ENCODE data around the gene RIMBP2.

Gene RIMBP2

DNA sequence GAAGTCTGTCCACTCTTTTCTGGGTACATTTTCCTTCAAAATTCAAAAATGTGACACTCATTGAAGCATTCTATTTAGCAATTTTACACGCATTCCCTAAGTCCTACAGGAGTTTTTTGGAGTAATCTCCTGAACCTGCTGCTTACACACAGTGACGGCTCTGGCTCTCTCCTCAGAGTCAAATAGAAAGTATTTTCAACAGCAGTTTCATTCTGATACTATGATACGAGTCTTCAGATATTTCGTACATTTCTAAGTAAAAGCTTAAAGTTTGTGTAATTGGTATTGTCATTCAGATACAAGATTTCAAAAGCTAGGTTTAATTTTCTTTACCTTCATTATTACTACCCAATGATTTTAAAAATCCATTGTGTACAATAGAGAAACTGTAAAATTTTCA is 342.0 kb downstream of the RIMBP2 start:
- no peak for DNase-seq (ENCODE audit: low read depth, low spot score)

DNA sequence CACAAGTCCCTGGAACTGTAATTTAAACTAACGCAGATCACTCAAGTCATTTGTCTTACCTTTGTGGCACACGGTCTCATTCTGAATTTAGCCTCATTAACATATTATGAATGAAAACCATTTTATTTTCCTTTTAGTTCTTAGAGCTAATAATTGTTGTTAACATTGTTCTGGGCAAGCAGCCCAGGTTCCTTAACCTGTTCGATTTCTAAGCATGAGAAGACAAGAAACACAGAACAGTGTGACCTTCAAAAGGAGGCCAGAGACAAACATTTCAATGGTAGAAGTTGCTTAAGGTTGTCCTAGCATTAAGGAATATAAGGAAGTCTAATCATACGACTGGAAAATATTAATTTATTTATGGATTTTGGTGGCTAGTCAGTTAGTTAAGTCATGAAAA is 343.2 kb downstream of the RIMBP2 start:
- no peak for DNase-seq (ENCODE audit: low read depth, low spot score)

DNA sequence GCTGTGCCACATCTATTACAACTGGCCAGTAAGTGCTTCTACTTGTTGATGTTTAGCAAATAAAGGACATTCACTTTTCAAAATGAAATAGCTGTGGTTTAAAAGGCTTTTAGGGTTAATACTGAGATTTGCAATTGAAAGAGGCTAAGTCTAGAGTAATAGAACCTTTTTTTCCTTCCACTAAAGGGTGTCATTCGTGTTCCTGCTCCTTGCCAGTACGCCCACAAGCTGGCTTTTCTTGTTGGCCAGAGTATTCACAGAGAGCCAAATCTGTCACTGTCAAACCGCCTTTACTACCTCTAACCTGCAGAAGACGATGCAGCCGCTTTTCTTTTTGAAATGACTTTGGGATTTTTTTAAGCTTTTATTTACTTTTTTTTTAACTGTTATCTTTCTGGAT is 344.8 kb downstream of the RIMBP2 start:
- no peak for DNase-seq (ENCODE audit: low read depth, low spot score)

DNA sequence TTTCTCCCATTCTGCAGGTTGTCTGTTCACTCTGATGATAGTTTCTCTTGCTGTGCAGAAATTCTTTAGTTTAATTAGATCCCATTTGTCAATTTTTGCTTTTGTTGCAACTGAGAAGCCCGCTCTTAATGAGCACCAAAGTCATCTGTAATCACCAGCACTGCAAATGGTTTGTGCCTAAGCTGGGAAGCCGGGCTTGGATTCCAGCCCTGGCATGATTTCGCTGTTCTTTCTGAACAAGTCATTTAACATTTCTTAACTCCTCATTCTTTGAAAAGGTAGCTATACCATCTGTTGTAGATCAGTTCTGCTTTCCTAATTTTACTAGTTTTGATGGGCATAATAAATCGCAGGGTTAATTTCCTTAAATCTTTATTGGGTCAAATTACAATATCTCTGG is 346.3 kb downstream of the RIMBP2 start:
- no peak for DNase-seq (ENCODE audit: low read depth, low spot score)

DNA sequence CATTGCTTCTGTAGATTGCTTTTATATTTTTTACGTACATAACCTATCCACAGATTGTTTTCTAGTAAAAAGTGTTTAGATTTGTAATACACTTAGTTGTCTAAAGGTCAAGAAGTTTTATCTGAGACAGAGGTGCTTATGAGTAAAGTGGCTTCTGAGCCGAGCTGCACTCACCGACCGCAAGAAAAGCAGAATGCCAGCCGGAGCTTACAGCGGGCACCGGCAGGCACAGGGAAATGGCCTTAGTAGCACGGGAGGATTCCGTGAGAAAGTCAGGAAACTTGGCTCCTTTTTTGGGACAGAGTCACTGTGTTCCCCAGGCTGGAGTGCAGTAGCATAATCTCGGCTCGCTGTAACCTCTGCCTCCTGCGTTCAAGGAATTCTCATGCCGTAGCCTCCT is 348.6 kb downstream of the RIMBP2 start:
- no peak for DNase-seq (ENCODE audit: low read depth, low spot score)

DNA sequence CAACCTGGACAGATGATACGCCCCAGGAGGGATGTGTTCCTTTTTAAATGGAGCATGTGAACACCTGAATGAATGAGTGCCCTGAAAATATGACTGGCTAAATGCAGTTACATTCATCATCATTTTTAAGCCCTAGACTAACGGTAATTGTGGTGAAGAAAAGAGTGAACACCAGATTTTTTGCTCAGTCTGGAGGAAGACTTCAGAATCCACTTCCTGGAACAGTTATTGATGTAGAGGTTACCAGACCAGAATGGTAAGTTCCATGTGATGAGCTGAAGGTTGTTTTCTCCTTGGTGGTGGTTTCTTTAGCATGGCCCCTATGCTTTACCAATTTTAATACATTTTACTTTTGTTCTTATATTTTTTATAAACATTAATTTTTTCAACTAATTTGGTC is 349.1 kb downstream of the RIMBP2 start:
- no peak for DNase-seq (ENCODE audit: low read depth, low spot score)

DNA sequence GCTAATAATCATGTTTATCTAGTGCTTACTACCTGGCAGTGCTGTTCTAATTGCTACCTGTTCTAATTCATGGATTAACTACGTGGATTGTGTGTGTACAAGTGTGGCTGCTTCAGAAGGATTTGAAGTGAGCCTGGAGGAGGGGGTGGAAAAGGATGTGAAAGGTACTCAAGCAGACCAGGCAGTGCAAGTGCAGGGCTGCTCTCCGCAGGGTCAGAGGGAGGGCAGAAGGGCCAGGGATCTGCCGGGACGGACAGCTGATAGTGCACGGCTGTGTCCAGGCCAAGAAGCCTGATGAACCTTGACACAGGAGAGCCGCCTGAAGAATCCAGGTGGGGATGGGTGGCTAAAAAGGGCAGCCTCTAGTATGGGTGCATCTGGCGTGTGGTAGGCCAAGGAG is 349.9 kb downstream of the RIMBP2 start:
- DNase-seq (ENCODE audit: low read depth, low spot score) = no peak

DNA sequence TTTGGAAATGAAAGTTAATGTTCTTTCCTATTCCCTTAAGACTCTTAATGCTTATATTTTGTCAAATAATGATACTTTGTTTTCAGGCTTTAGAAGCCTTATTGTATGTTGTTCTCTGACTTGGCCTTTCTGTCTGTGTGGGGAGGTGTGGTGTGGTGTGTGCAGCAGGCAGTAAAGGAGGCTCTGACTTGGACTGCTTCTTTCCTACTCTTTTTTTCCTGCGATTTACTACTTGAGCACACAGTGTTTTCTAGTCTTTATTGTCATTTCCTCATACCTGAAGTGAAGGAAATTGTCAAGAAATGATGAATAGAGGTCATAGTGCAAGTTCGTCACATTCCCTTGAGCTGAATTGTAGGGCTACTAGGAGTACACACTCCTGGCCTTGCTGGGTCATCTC is 351.5 kb downstream of the RIMBP2 start:
- no peak for DNase-seq (ENCODE audit: low read depth, low spot score)

DNA sequence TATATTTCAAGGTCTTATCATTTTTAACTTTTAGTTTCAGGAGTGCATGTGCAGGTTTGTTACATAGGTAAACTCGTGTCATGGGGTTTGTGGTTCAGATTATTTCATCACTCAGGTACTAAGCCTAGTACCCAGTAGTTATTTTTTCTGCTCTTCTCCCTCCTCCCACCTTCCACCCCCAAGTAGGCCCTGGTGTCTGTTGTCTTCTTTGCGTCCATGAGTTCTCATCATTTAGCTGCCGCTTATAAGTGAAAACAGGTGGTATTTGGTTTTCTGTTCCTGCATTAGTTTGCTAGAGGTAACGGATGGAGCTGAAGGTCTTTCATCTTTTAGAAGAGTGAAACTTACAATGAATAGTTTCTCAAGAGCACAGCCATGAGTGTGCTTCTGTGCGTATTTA is 354.0 kb downstream of the RIMBP2 start:
- no peak for DNase-seq (ENCODE audit: low read depth, low spot score)

DNA sequence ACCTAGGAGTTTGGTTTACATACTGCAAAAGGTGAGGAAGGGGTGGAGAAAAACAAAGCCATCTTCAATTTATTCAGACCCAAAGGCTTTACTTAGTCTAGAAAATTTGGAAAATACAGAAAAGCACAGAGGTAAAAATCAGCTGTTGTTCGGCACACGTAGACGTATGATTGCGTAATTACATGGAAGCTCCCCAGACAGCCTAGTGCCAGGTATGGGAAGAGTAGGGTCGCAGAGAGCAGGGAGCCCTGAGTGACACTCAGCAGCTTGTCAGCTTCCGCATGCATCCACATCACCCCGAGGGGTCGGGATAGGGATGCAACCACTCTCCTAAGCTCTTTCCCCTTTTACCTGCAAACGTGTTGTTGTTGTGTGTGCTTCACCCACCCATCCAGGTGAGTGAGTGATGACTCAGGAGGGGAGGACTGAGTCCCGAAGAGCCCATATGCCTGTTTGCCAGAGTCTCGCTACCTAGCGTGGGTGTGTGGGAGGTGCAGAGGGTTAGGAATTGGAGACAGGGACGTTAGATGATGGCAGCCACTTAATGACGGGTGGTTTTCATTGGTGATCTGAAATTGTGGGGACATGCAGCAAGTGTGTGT is 358.3 kb downstream of the RIMBP2 start:
- DNase-seq (ENCODE audit: low read depth, low spot score) = no peak

DNA sequence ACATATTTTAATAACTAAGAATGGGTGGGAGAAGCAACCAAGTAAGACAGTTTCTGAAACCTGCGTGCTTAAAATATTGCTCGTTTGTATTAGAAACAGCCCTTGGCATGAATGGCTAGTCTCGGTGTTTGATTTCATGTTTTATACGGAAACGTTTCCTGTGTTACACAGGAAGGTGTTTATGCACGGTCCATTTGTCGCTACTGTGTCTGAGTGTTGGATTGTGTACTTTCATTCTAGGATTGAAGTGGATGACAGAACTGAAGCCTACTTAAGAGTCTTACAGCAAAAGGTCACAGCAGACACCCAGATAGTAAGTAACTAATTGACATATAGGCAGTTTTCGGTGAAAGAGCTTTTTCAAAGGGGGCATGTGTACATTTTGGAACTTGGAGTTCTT is 358.9 kb downstream of the RIMBP2 start:
- DNase-seq (ENCODE audit: low read depth, low spot score) = no peak

DNA sequence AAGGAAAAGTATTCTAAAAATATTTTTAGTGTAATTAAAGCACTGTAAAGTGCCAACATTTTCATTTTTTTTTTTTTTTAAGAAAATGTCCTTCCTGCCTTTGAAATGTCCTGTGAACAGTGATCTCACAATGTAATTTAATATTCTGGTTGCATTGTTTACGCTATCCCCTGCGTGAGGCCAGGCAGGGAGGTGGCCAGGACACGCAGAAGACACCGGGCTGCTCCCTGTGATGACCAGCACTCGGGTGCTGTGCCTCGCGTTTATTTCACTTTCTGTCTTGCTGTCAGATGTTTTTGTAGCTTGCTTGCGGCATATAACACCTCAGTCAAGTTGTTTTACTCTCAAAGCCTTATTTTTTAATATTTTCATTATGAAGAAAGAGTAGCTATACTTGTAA is 359.9 kb downstream of the RIMBP2 start:
- DNase-seq (ENCODE audit: low read depth, low spot score) = no peak

DNA sequence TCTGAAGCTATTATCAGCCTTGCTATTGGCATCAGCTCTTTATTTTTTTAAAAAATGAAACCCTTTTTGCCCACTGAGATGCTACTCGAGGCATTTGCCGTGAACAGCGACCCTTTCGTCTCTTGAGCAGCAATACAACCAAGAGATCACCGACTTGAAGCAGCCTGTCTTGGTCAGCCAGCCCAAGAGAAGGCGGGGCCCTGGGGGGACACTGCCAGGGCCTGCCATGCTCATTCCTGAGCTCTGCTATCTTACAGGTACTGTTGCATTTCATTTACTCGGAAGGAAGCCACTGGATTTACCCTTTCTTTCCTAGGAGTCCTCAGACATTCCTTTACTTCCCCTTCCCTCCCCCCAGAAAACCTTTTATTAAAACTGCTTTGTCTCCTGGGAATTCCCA is 361.7 kb downstream of the RIMBP2 start:
- no peak for DNase-seq (ENCODE audit: low read depth, low spot score)

DNA sequence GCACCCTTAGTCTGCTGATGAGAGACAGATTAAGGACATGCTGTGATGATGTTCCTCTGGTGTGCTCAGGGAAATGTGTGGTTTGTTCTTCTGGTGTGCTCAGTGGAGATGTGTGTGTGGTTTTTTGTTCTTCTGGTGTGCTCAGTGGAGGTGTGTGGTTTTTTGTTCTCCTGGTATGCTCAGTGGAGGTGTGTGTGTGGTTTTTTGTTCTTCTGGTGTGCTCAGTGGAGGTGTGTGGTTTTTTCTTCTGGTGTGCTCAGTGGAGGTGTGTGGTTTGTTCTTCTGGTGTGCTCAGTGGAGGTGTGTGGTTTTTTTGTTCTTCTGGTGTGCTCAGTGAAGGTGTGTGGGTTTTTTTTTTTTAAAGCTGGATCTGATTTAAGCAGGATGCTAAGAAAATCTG is 363.0 kb downstream of the RIMBP2 start:
- no peak for DNase-seq (ENCODE audit: low read depth, low spot score)

DNA sequence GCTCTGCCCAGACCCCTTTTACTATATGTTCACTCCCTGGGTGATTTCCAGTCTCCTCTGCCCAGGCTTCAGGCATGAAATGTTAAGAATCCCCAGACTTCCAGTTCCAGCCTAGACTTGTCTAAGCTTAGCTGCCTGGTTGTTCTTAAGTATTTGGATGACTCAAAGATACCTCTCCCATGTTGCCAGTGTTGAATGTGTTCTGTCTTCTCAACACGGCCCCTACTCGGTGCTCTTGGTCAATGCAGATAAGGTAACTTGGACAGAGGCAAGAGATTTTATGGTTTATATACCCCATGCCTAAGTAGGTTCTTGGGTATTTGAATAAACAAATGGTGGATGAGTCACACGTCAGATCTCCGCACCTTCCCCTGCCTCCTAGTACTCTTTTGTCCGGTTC is 364.8 kb downstream of the RIMBP2 start:
- no peak for DNase-seq (ENCODE audit: low read depth, low spot score)

DNA sequence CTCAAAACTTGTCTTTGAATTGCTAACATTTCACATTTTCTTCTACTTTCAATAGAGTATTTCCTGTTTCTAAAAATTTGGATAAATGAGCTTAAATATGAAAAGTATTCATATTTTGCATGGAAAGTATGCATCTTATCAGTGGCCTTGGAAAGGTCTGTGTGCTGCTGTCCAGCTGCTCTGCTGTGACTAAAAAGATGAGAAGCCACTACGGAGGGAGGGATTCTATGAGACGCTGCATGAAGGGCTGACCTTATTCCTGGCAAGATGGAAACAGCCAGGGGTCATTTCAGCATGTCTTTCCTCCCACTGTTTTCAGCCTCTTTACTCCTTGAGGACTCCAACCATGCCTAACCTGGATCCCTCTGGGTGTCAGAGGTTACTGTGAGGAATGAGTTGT is 365.4 kb downstream of the RIMBP2 start:
- DNase-seq (ENCODE audit: low read depth, low spot score) = no peak

DNA sequence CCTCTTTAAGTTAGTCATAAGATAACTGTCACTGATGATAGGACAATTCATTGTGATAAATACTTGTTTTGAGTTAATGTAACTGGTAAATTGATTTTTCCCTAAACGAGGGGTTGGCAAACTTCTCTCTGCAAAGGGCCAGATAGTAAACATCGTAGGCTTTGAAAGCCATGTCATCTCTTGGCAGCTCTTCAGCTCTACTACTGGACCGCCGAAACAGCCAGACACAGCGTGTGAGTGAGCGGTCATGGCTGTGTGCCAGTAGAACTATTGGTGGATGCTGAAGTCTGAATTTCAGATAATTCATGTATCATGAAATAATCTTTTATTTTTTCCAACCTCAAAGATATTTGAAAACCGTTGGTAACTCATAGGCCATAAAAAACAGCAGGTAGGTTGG is 368.5 kb downstream of the RIMBP2 start:
- DNase-seq (ENCODE audit: low read depth, low spot score) = no peak

Measured in activated naive CD8-positive, alpha-beta T cell treated with anti-CD3 and anti-CD28 coated beads, Interleukin-2, amount 50 U/mL, for 16 hours (primary cell).